ENCODE results near the gene DRAM1.

- TF ChIP-seq CTCF (IDR thresholded peaks at IDR 0.05) = no peak
- no peak for TF ChIP-seq POLR2A (IDR thresholded peaks at IDR 0.05)
Measured at GRCh38 chr12:101881228-101881627, 3.8 kb downstream of the DRAM1 start.
